ENCODE results near the gene PSD4. TPM values are rescaled to one million over a fixed set of nuclear protein-coding genes. Genes with fewer than 3 reads are reported as not detected.

PSD4 gene
- total and polyA plus RNA-seq, 2 of the 4 experiments (the other 2 are of a cell fraction): 0.36 to 0.70 TPM

- ChIA-PET CTCF (interaction anchor here (0.8 kb wide), 1 partner anchor 34 kb away, joined by 3 read pairs; no protein-coding TSS in a partner anchor), POLR2A (ENCODE audit: unreplicated experiment) (no interaction called here)
- no peak overlapping the region for H2BK120ac ChIP-seq (ENCODE audit: low read depth, low read length)
- H3K18ac ChIP-seq (ENCODE audit: low read depth, low read length): no peak overlapping the region
- dilution Hi-C loops (cut with HindIII; ENCODE audit: low sequenced_read_pairs, unreplicated experiment): no loop called here
- H3K23ac ChIP-seq (ENCODE audit: low read depth, low read length): no peak overlapping the region
- no peak overlapping the region for H4K8ac ChIP-seq (ENCODE audit: low read depth in 2 of 2, low read length in 2 of 2)
- no peak overlapping the region for H3K4me3 ChIP-seq (ENCODE audit: insufficient read depth, low read depth, low read length)
- in situ Hi-C loops (cut with MboI; ENCODE audit: low sequenced_read_pairs): no loop called here
- H2AK5ac ChIP-seq (ENCODE audit: low read depth, low read length): no peak overlapping the region
- H3K4me2 ChIP-seq (ENCODE audit: low read depth, low read length): no peak overlapping the region
- intact Hi-C loops (cut with micrococcal nuclease): no loop called here
- no peak overlapping the region for H3K14ac ChIP-seq (replicated peaks; ENCODE audit: low read depth, low read length)
- BruUV-seq (replicated peaks): no TSS peak
- H3K36me3 ChIP-seq (ENCODE audit: control insufficient read depth, insufficient read depth, low read length): no peaks in the 10 kb centered on the region
- H4K5ac ChIP-seq (ENCODE audit: low read depth, low read length): no peak overlapping the region
- no peak for TF ChIP-seq CHD1 (IDR thresholded peaks at IDR 0.05; ENCODE audit: low read depth, low read length)
- TF ChIP-seq MXI1 (IDR thresholded peaks at IDR 0.05; ENCODE audit: borderline replicate concordance, low read depth, low read length): no peak
- no peak for TF ChIP-seq RAD21 (IDR thresholded peaks at IDR 0.05; ENCODE audit: low read length)
- no peak for TF ChIP-seq NFE2L2 (IDR thresholded peaks at IDR 0.05; ENCODE audit: low read depth, low read length)
- no peak for TF ChIP-seq RCOR1 (IDR thresholded peaks at IDR 0.05; ENCODE audit: insufficient replicate concordance, low read length)
- no peak for TF ChIP-seq MAZ (IDR thresholded peaks at IDR 0.05; ENCODE audit: borderline replicate concordance, low read depth, low read length)
- TF ChIP-seq SMC3 (IDR thresholded peaks at IDR 0.05; ENCODE audit: low read depth, low read length): no peak
- no peak for TF ChIP-seq RFX5 (IDR thresholded peaks at IDR 0.05; ENCODE audit: low read depth, low read length)
- no peak for TF ChIP-seq BHLHE40 (IDR thresholded peaks at IDR 0.05; ENCODE audit: low read depth, low read length)
- no peak for TF ChIP-seq CEBPB (IDR thresholded peaks at IDR 0.05; ENCODE audit: low read depth, low read length)
- no peak for TF ChIP-seq ELK1 (IDR thresholded peaks at IDR 0.05; ENCODE audit: borderline replicate concordance, low read depth, low read length)
- TF ChIP-seq MAFK (IDR thresholded peaks at IDR 0.05; ENCODE audit: low read depth, low read length): no peak
- TF ChIP-seq CTCF (conservative IDR thresholded peaks at IDR 0.05; ENCODE audit: low read depth, low read length): no peak
- TF ChIP-seq FOS (IDR thresholded peaks at IDR 0.05; ENCODE audit: low read depth, low read length): no peak
- H2BK5ac ChIP-seq (ENCODE audit: low read depth, low read length, poor library complexity, severe bottlenecking): no peak overlapping the region
- H4K91ac ChIP-seq (ENCODE audit: insufficient read depth, low read depth, low read length): no peak overlapping the region
- no peak overlapping the region for H3K9ac ChIP-seq (ENCODE audit: low read depth, low read length)
- DNase-seq (no peak), ATAC-seq (ENCODE audit: low read depth) (no peak)
- no peak overlapping the region for H3K4ac ChIP-seq (ENCODE audit: low read depth, low read length)
- H3K27me3 ChIP-seq (ENCODE audit: control insufficient read depth, insufficient read depth, low read length): peaks cover 25% of the 10 kb centered on the region
- peak overlapping the region; percentile 13 for H2AK9ac ChIP-seq (replicated peaks; ENCODE audit: low read depth, low read length, poor library complexity)
- no peaks in the 10 kb centered on the region for H3K79me1 ChIP-seq (ENCODE audit: low read depth in 1 of 2, low read length in 2 of 2)
- H3K56ac ChIP-seq (ENCODE audit: extremely low read depth, insufficient read depth, low read length): no peak overlapping the region
- H3K4me1 ChIP-seq (ENCODE audit: control insufficient read depth, insufficient read depth, low read length): no peaks in the 10 kb centered on the region
- 53% methylated on average over 3 of the region's 7 CpGs; no CpG with 5 or more reads in 1 of the 2 experiments for WGBS, 2 experiments (ENCODE audit: extremely low coverage in 2 of 2, insufficient read length in 1 of 2)
- no peak overlapping the region for H2BK15ac ChIP-seq (ENCODE audit: low read depth, low read length)
- no peaks in the 10 kb centered on the region for H3K9me1 ChIP-seq (ENCODE audit: insufficient read depth, low read length)
- H2BK20ac ChIP-seq (ENCODE audit: low read depth, low read length): no peak overlapping the region
- H3K27ac ChIP-seq (ENCODE audit: insufficient read depth, low read length): no peak overlapping the region
- no peaks in the 10 kb centered on the region for H3K9me3 ChIP-seq (ENCODE audit: control insufficient read depth, insufficient read depth, low read length)
- no peaks in the 10 kb centered on the region for H4K20me1 ChIP-seq (ENCODE audit: insufficient read depth, low read length)
- no peak overlapping the region for H2AFZ ChIP-seq (replicated peaks; ENCODE audit: low read length, poor library complexity)
Observed at GRCh38 chr2:113192459-113193100, 18.8 kb downstream of the PSD4 start.
